H1 (cell line): ENCODE results near the gene RPRD1A. TPM values are rescaled to one million over a fixed set of nuclear protein-coding genes. Genes with fewer than 3 reads are reported as not detected.

Source experiments
- HDAC2 ChIP-seq, 2 experiments: fragments of 300-600 bp in 1 of 2; sonication (generic) in 1 of 2; IDR thresholded peaks; 2 replicates each; pipeline ENCODE4 v1.6.1; 2011 to 2012; ENCODE audit warnings: low read depth in 2 of 2, low read length in 2 of 2, mild to moderate bottlenecking in 2 of 2, moderate library complexity in 2 of 2, borderline replicate concordance in 1 of 2, inconsistent platforms in 1 of 2
- JUN ChIP-seq: IDR thresholded peaks from 2 replicates; pipeline ENCODE4 v1.6.1; 2011; ENCODE audit warnings: low read depth, mild to moderate bottlenecking, improper control_type of control experiment, low read length
- RBBP5 ChIP-seq: IDR thresholded peaks from 2 replicates; pipeline ENCODE4 v1.7.1; 2012; ENCODE audit warnings: low read depth, mild to moderate bottlenecking, inconsistent platforms, low read length, moderate library complexity, borderline replicate concordance
- TBP ChIP-seq: IDR thresholded peaks from 2 replicates; pipeline ENCODE4 v1.6.1; 2011; ENCODE audit warnings: low read depth, low read length, improper control_type of control experiment
- polyA plus RNA-seq, 7 experiments: library from polyadenylated mRNA; depleted of rRNA in 3 of 7; stranded (reverse) in 5 of 7; unstranded in 2 of 7; fragments of >200 nt in 5 of 7; fragments of 200-250 nt in 2 of 7; gene quantifications; 1 replicate in 5 of 7; 2 replicates in 1 of 7; 4 replicates in 1 of 7; pipeline versions ENCODE4 v1.2.1 to v1.2.3, GENCODE V29; 2011 to 2013; ENCODE audit warnings: missing spikeins in 2 of 7, mixed read lengths in 2 of 7
- total RNA-seq: library from RNA; stranded (reverse); fragmentation: NEBNext Ultra II Directional; extraction: Animal tissue kit (Norgen Biotek cat#: 25700); gene quantifications from 2 replicates; pipeline ENCODE4 v1.2.1, GENCODE V29; 2021
- TF ChIP-seq, protein P1 (sequence below): IDR thresholded peaks from 2 replicates; pipeline ENCODE4 v1.6.1; 2012; ENCODE audit warnings: inconsistent platforms

RPRD1A gene
- total and polyA plus RNA-seq, 2 of the 8 experiments (the other 6 are each of a cell fraction or from before 2014, with no cell fraction given) = 40.5 to 106 TPM

DNA sequence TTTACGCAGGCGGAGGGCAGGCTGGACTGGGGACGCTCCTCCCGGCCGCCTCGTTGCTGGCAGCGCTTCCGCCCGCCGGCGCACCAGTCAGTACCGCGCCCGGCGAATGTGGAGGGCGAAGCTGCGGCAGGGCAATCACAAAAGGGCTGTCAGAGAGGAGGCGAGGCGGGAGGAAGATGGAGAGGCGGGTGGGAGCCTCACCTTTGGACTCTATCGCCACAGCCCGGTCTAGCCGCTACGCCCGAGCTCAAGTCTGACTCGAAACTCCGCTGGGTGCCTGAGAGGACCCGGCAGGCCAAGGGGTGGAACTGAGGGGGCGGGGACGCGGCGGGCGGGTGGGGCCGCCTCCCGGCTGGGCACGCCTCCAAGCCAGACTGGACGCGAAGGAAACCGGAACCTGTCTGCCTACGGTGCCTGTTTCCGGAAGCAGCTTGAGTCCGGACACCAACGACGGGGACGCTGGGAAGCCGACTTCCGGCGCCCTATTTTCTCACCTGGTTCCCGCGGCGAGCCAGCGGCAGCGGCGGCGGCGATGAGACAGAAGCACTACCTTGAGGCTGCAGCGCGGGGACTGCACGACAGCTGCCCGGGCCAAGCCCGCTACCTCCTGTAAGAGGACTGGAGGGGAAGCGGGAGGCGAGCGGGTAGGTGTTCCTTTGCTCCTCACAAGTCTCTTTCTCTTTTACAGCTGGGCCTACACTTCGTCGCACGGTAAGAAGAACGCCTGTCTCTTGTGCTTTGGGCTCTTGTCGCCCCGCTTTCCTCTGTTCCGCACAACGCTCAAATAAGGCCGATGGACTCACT is 95.0 kb downstream of the RPRD1A start, which contains the start of gene RMP24 (continued):
- TF ChIP-seq HDAC2 (IDR thresholded peaks at IDR 0.05; ENCODE audit: borderline replicate concordance in 1 of 2, low read depth in 2 of 2, low read length in 2 of 2) (peak in 1 of 2 experiments; percentile 43; a peak in 1 of 4 replicates), TBP (peak; percentile 92), RBBP5 (peak; percentile 85; the same call in 1 of the 2 replicates), JUN (0 out of 2 replicates have a peak, but pooled peaks have one; percentile 31)
- TF ChIP-seq, protein P1, sequence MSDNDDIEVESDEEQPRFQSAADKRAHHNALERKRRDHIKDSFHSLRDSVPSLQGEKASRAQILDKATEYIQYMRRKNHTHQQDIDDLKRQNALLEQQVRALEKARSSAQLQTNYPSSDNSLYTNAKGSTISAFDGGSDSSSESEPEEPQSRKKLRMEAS = peak; percentile 54
- TF ChIP-seq, all 59 proteins: peak for 29
